ENCODE measurements around the gene HAUS7. TPM values are rescaled to one million over a fixed set of nuclear protein-coding genes. Genes with fewer than 3 reads are reported as not detected.

Gene HAUS7
- polyA plus RNA-seq, 1 donor from 2014 or later = 27.7 TPM

GRCh38 chrX:153463556-153463955 lies 6.8 kb downstream of the HAUS7 start:
- Histone ChIP-seq H4K20me1 (ENCODE audit: insufficient read depth) (no peaks in the 10 kb centered on the region), H3K27ac (ENCODE audit: low read length) (no peak overlapping the region), H3K9me2 (ENCODE audit: insufficient read depth, low read length) (no peaks in the 10 kb centered on the region), H3K27me3 (ENCODE audit: insufficient read depth, low read depth, low read length) (no peaks in the 10 kb centered on the region), H3F3A (ENCODE audit: insufficient read depth, low read length, poor library complexity, severe bottlenecking) (no peaks in the 10 kb centered on the region), H3K79me2 (replicated peaks; ENCODE audit: insufficient read depth, low read length) (no peaks in the 10 kb centered on the region), H3K4me2 (ENCODE audit: low read length) (no peak overlapping the region), H2AFZ (ENCODE audit: low read depth, low read length) (no peak overlapping the region), H3K4me3 (ENCODE audit: low read length) (no peak overlapping the region), H3K9me3 (ENCODE audit: low read length) (no peaks in the 10 kb centered on the region), H3K9ac (ENCODE audit: low read length) (no peak overlapping the region), H3K36me3 (ENCODE audit: insufficient read depth, low read length) (no peaks in the 10 kb centered on the region)
- TF ChIP-seq TAF1 (IDR thresholded peaks at IDR 0.05; ENCODE audit: low read depth) = no peak
- TF ChIP-seq MXI1 (conservative IDR thresholded peaks at IDR 0.05; ENCODE audit: poor library complexity, severe bottlenecking) = no peak
- no peak for TF ChIP-seq SMC3 (conservative IDR thresholded peaks at IDR 0.05; ENCODE audit: poor library complexity)
- no peak for TF ChIP-seq CTCF (IDR thresholded peaks at IDR 0.05; ENCODE audit: poor library complexity, severe bottlenecking)
- TF ChIP-seq POLR2AphosphoS5 (IDR thresholded peaks at IDR 0.05) = no peak
- no peak for TF ChIP-seq RAD21 (conservative IDR thresholded peaks at IDR 0.05)
- TF ChIP-seq EP300 (conservative IDR thresholded peaks at IDR 0.05; ENCODE audit: poor library complexity, severe bottlenecking) = no peak
- TF ChIP-seq, protein P1, sequence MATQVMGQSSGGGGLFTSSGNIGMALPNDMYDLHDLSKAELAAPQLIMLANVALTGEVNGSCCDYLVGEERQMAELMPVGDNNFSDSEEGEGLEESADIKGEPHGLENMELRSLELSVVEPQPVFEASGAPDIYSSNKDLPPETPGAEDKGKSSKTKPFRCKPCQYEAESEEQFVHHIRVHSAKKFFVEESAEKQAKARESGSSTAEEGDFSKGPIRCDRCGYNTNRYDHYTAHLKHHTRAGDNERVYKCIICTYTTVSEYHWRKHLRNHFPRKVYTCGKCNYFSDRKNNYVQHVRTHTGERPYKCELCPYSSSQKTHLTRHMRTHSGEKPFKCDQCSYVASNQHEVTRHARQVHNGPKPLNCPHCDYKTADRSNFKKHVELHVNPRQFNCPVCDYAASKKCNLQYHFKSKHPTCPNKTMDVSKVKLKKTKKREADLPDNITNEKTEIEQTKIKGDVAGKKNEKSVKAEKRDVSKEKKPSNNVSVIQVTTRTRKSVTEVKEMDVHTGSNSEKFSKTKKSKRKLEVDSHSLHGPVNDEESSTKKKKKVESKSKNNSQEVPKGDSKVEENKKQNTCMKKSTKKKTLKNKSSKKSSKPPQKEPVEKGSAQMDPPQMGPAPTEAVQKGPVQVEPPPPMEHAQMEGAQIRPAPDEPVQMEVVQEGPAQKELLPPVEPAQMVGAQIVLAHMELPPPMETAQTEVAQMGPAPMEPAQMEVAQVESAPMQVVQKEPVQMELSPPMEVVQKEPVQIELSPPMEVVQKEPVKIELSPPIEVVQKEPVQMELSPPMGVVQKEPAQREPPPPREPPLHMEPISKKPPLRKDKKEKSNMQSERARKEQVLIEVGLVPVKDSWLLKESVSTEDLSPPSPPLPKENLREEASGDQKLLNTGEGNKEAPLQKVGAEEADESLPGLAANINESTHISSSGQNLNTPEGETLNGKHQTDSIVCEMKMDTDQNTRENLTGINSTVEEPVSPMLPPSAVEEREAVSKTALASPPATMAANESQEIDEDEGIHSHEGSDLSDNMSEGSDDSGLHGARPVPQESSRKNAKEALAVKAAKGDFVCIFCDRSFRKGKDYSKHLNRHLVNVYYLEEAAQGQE (IDR thresholded peaks at IDR 0.05; ENCODE audit: borderline replicate concordance) = no peak
- TF ChIP-seq EZH2 (IDR thresholded peaks at IDR 0.05; ENCODE audit: borderline replicate concordance, insufficient read depth, low read length, poor library complexity, severe bottlenecking) = no peak

DNA sequence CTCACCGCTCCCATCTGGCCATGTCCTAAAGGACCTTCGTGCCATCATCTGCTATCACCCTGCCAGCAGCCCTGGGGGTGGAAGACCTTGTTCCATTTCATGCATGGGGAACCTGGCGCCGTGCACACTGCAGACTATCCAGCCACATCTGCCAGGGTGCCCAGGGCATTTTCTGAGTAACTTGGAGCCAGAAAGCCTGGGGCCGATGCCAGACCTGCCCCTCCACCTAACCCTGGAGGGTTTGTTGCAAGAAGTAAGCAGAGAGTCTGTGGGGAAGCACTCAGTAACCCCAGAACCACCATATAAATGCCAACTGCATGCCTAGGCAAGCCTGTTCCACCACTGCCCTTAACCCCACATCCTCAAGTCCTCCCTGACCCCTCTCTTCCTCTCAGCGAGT lies 7.3 kb downstream of the HAUS7 start:
- H3K27me3 ChIP-seq (ENCODE audit: insufficient read depth, low read depth, low read length) = no peaks in the 10 kb centered on the region
- no peak overlapping the region for H3K4me2 ChIP-seq (ENCODE audit: low read length)
- no peak overlapping the region for H2AFZ ChIP-seq (ENCODE audit: low read depth, low read length)
- no peaks in the 10 kb centered on the region for H3K79me2 ChIP-seq (replicated peaks; ENCODE audit: insufficient read depth, low read length)
- H3K27ac ChIP-seq (ENCODE audit: low read length) = no peak overlapping the region
- H3K9me2 ChIP-seq (ENCODE audit: insufficient read depth, low read length) = no peaks in the 10 kb centered on the region
- H4K20me1 ChIP-seq (ENCODE audit: insufficient read depth) = no peaks in the 10 kb centered on the region
- H3K9me3 ChIP-seq (ENCODE audit: low read length) = no peaks in the 10 kb centered on the region
- TF ChIP-seq MXI1 (conservative IDR thresholded peaks at IDR 0.05; ENCODE audit: poor library complexity, severe bottlenecking) (no peak), EP300 (conservative IDR thresholded peaks at IDR 0.05; ENCODE audit: poor library complexity, severe bottlenecking) (no peak), TAF1 (IDR thresholded peaks at IDR 0.05; ENCODE audit: low read depth) (no peak), EZH2 (IDR thresholded peaks at IDR 0.05; ENCODE audit: borderline replicate concordance, insufficient read depth, low read length, poor library complexity, severe bottlenecking) (no peak), SMC3 (conservative IDR thresholded peaks at IDR 0.05; ENCODE audit: poor library complexity) (no peak), POLR2AphosphoS5 (IDR thresholded peaks at IDR 0.05) (no peak), RAD21 (conservative IDR thresholded peaks at IDR 0.05) (no peak), CTCF (IDR thresholded peaks at IDR 0.05; ENCODE audit: poor library complexity, severe bottlenecking) (no peak)
- TF ChIP-seq, protein P1 (IDR thresholded peaks at IDR 0.05; ENCODE audit: borderline replicate concordance) = no peak
- H3K36me3 ChIP-seq (ENCODE audit: insufficient read depth, low read length) = no peaks in the 10 kb centered on the region
- H3K4me3 ChIP-seq (ENCODE audit: low read length) = no peak overlapping the region
- H3F3A ChIP-seq (ENCODE audit: insufficient read depth, low read length, poor library complexity, severe bottlenecking) = no peaks in the 10 kb centered on the region
- no peak overlapping the region for H3K9ac ChIP-seq (ENCODE audit: low read length)

Data from neural cell (in vitro differentiated cells).